ENCODE measurements around the gene RBBP8NL. TPM values are rescaled to one million over a fixed set of nuclear protein-coding genes. Genes with fewer than 3 reads are reported as not detected.

RBBP8NL gene
- total and polyA plus RNA-seq, 2 of the 8 experiments (the other 6 are each of a cell fraction or from before 2014, with no cell fraction given): 0.43 to 0.48 TPM

GRCh38 chr20:62470459-62470858 lies 43.1 kb upstream of the RBBP8NL start (continued):
- TF ChIP-seq CHD7 (IDR thresholded peaks at IDR 0.05; ENCODE audit: insufficient replicate concordance, low read length) (no peak), RAD21 (IDR thresholded peaks at IDR 0.05 in 1 of 2, conservative IDR thresholded peaks at IDR 0.05 in 1 of 2; ENCODE audit: low read depth in 2 of 2, low read length in 2 of 2) (no peak), CTCF (IDR thresholded peaks at IDR 0.05; ENCODE audit: control extremely low read depth in 1 of 3, insufficient read depth in 1 of 3, low read depth in 1 of 3, low read length in 3 of 3) (no peak), CBX5 (IDR thresholded peaks at IDR 0.05; ENCODE audit: low read depth, low read length) (no peak), MAX (IDR thresholded peaks at IDR 0.05) (no peak), RXRA (IDR thresholded peaks at IDR 0.05; ENCODE audit: insufficient read depth, low read depth, low read length) (no peak), RBBP5 (IDR thresholded peaks at IDR 0.05; ENCODE audit: borderline replicate concordance, low read depth, low read length) (no peak), BRCA1 (IDR thresholded peaks at IDR 0.05; ENCODE audit: low read depth, low read length) (no peak)

Data from H1 (cell line).